CD4-positive, CD25-positive, alpha-beta regulatory T cell (primary cell): ENCODE data around the gene RRAS2. TPM values are rescaled to one million over a fixed set of nuclear protein-coding genes. Genes with fewer than 3 reads are reported as not detected.

Source experiments
- ATAC-seq, 2 donors: fragments of 150-1000 bp; cut with Tn5 transposase; one replicate each; pipeline ENCODE4 v1.10.0; 2021; ENCODE audit warnings: low read depth in 2 of 2, moderate number of reproducible peaks in 2 of 2, moderate library complexity in 1 of 2
- DNase-seq, 3 donors: peaks; one replicate each; pipeline versions ENCODE4 v3.0.0 to v3.0.0-alpha.2; 2012 to 2022; ENCODE audit warnings: mixed read lengths in 1 of 3
- H3K27ac ChIP-seq: one replicate; pipeline ENCODE4 v1.7.0; 2013; ENCODE audit warnings: mild to moderate bottlenecking, low read length; ENCODE audit not compliant: insufficient read depth, poor library complexity, severe bottlenecking
- H3K27me3 ChIP-seq: one replicate; pipeline ENCODE4 v1.7.0; 2013; ENCODE audit warnings: low read length; ENCODE audit not compliant: control insufficient read depth, insufficient read depth
- H3K36me3 ChIP-seq: one replicate; pipeline ENCODE4 v1.7.0; 2013; ENCODE audit warnings: mild to moderate bottlenecking, low read length, moderate library complexity; ENCODE audit not compliant: control insufficient read depth, insufficient read depth
- H3K4me1 ChIP-seq: 2 replicates; pipeline ENCODE4 v1.7.0; 2013; ENCODE audit warnings: mild to moderate bottlenecking, low read length; ENCODE audit not compliant: insufficient read depth, control insufficient read depth, poor library complexity, severe bottlenecking
- H3K4me3 ChIP-seq: one replicate; pipeline ENCODE4 v1.7.0; 2013; ENCODE audit warnings: low read depth, mild to moderate bottlenecking, low read length, moderate library complexity
- H3K9me3 ChIP-seq, 2 experiments: 1 replicate in 1 of 2; 2 replicates in 1 of 2; pipeline ENCODE4 v1.7.0; 2013; ENCODE audit warnings: low read length in 2 of 2, mild to moderate bottlenecking in 1 of 2, moderate library complexity in 1 of 2; ENCODE audit not compliant: control insufficient read depth in 2 of 2
- H3K27ac Mint-ChIP-seq, 3 donors: one replicate each; pipeline ENCODE4 v1.8.0; 2020 to 2022; ENCODE audit warnings: mild to moderate bottlenecking in 3 of 3, mixed read lengths in 3 of 3, moderate library complexity in 2 of 3
- H3K27me3 Mint-ChIP-seq: one replicate; pipeline ENCODE4 v1.8.0; 2022; ENCODE audit warnings: mild to moderate bottlenecking, mixed read lengths
- H3K36me3 Mint-ChIP-seq: one replicate; pipeline ENCODE4 v1.8.0; 2020; ENCODE audit warnings: mixed read lengths
- H3K4me1 Mint-ChIP-seq, 4 donors: one replicate each; pipeline ENCODE4 v1.8.0; 2020 to 2022; ENCODE audit warnings: mixed read lengths in 4 of 4, mild to moderate bottlenecking in 1 of 4
- H3K4me3 Mint-ChIP-seq, 4 donors: one replicate each; pipeline ENCODE4 v1.8.0; 2020 to 2022; ENCODE audit warnings: mild to moderate bottlenecking in 4 of 4, mixed read lengths in 4 of 4, moderate library complexity in 3 of 4
- H3K9me3 Mint-ChIP-seq, 7 donors: one replicate each; pipeline ENCODE4 v1.8.0; 2020 to 2022; ENCODE audit warnings: mixed read lengths in 7 of 7, mild to moderate bottlenecking in 3 of 7, moderate library complexity in 2 of 7
- polyA plus RNA-seq, 4 donors: library from polyadenylated mRNA; unstranded; fragments of 300-500 nt; fragmentation: Illumina TruSeq; gene quantifications; one replicate each; pipeline ENCODE4 v1.2.3, GENCODE V29; 2021
- total RNA-seq: library from RNA; stranded (reverse); gene quantifications from one replicate; pipeline ENCODE4 v1.2.3, GENCODE V29; 2022

RRAS2 gene
- total and polyA plus RNA-seq, 5 donors from 2014 or later, result 1.8 to 13.9 (median 4.2) TPM

GRCh38 chr11:14230407-14230806 is 128.6 kb downstream of the RRAS2 start:
- Mint-ChIP-seq H3K27me3 (no peaks in the 10 kb centered on the region), H3K36me3 (no peaks in the 10 kb centered on the region), H3K4me3 (no peak overlapping the region), H3K27ac (no peak overlapping the region), H3K9me3 (peaks cover 0 to 3% (median 0%) of the 10 kb centered on the region in 7 donors), H3K4me1 (no peaks in the 10 kb centered on the region)
- no peak for ATAC-seq
- Histone ChIP-seq H3K4me3 (no peak overlapping the region), H3K4me1 (no peaks in the 10 kb centered on the region), H3K27ac (no peak overlapping the region), H3K9me3 (no peaks in the 10 kb centered on the region), H3K36me3 (no peaks in the 10 kb centered on the region), H3K27me3 (no peaks in the 10 kb centered on the region)
- no peak for DNase-seq

- no peak overlapping the region for H3K4me3 Mint-ChIP-seq
- Histone ChIP-seq H3K27me3 (no peaks in the 10 kb centered on the region), H3K4me1 (peaks cover 3% of the 10 kb centered on the region), H3K4me3 (no peak overlapping the region), H3K9me3 (no peaks in the 10 kb centered on the region), H3K27ac (no peak overlapping the region), H3K36me3 (no peaks in the 10 kb centered on the region)
- H3K9me3 Mint-ChIP-seq, result peaks cover 0 to 3% (median 0%) of the 10 kb centered on the region in 7 donors
- H3K27ac Mint-ChIP-seq, result no peak overlapping the region
- ATAC-seq (no peak), DNase-seq (no peak)
- H3K4me1 Mint-ChIP-seq, result peaks cover 0 to 5% (median 1%) of the 10 kb centered on the region in 4 donors
- no peaks in the 10 kb centered on the region for H3K36me3 Mint-ChIP-seq
- no peaks in the 10 kb centered on the region for H3K27me3 Mint-ChIP-seq
These were observed 129.5 kb downstream of the RRAS2 start for GRCh38 chr11:14229472-14229871.

GRCh38 chr11:14228356-14228755 is 130.6 kb downstream of the RRAS2 start:
- H3K27me3 ChIP-seq, result no peaks in the 10 kb centered on the region
- H3K4me3 Mint-ChIP-seq, result no peak overlapping the region
- H3K27ac ChIP-seq, result no peak overlapping the region
- H3K4me3 ChIP-seq, result no peak overlapping the region
- DNase-seq (no peak), ATAC-seq (no peak)
- H3K27ac Mint-ChIP-seq, result peak overlapping the region in 1 of 3 donors; percentile 70
- no peaks in the 10 kb centered on the region for H3K27me3 Mint-ChIP-seq
- H3K4me1 Mint-ChIP-seq, result peaks cover 5 to 13% (median 7%) of the 10 kb centered on the region in 4 donors
- no peaks in the 10 kb centered on the region for H3K36me3 ChIP-seq
- no peaks in the 10 kb centered on the region for H3K9me3 ChIP-seq
- no peaks in the 10 kb centered on the region for H3K36me3 Mint-ChIP-seq
- peaks cover 0 to 3% (median 0%) of the 10 kb centered on the region in 7 donors for H3K9me3 Mint-ChIP-seq
- peaks cover 11% of the 10 kb centered on the region for H3K4me1 ChIP-seq

Other genes with a start within 250 kb of the RRAS2 start
- gene COPB1, start 140.6 kb upstream of the RRAS2 start, total RNA-seq, result 66.1 TPM
- gene COPB1, start 140.6 kb upstream of the RRAS2 start, polyA plus RNA-seq, result 10 to 100 TPM; 70.3 to 94.9 (median 80.4) TPM
- 190 TPM for gene PSMA1, start 161.2 kb upstream of the RRAS2 start, total RNA-seq
- 100 to 1,000 TPM; 163 to 224 (median 195) TPM for gene PSMA1, start 161.2 kb upstream of the RRAS2 start, polyA plus RNA-seq